AG04450 (cell line): Measurements from ENCODE around the gene SPAG6. TPM values are rescaled to one million over a fixed set of nuclear protein-coding genes. Genes with fewer than 3 reads are reported as not detected.

Experiments used
- CTCF ChIA-PET: fragments of 300-600, 350-600 bp; formaldehyde crosslinking; extraction: SDS; loops from one replicate; lab custom pipeline; 2022; ENCODE audit warnings: antibody characterized with exemption, inconsistent platforms; lab: Charles Lee
- POLR2A ChIA-PET: fragments of 350-600 bp; formaldehyde crosslinking; extraction: SDS; loops from one replicate; lab custom pipeline; 2021; ENCODE audit warnings: antibody characterized with exemption, inconsistent platforms; lab: Yijun Ruan, JAX
- DNase-seq: peaks from one replicate; pipeline ENCODE4 v3.0.0-alpha.2; 2011; ENCODE audit warnings: low read depth, low spot score
- H3K27ac ChIP-seq: one replicate; pipeline ENCODE4 v1.5.1; 2012; ENCODE audit warnings: low read depth, low read length, control low read depth
- H3K27me3 ChIP-seq: one replicate; pipeline ENCODE4 v1.6.0; 2012; ENCODE audit warnings: low read length; ENCODE audit not compliant: control insufficient read depth, insufficient read depth
- H3K4me3 ChIP-seq: 2 replicates; pipeline ENCODE4 v1.5.1; 2011; ENCODE audit warnings: mild to moderate bottlenecking, low read depth, low read length, control low read depth
- H3K9me3 ChIP-seq: 2 replicates; pipeline ENCODE4 v1.5.1; 2012; ENCODE audit warnings: low read length; ENCODE audit not compliant: control insufficient read depth, insufficient read depth
- CTCF ChIP-seq: IDR thresholded peaks from 2 replicates; pipeline ENCODE4 v1.5.1; 2011; ENCODE audit warnings: low read depth, low read length, control low read depth, inconsistent platforms
- polyA plus RNA-seq: library from polyadenylated mRNA; depleted of rRNA; stranded (reverse); fragments of >200 nt; gene quantifications from 2 replicates; pipeline ENCODE4 v1.2.3, GENCODE V29; 2011

The SPAG6 gene
- polyA plus RNA-seq, 1 experiment: not detected

GRCh38 chr10:22343731-22344130, 1.6 kb upstream of the SPAG6 start:
- Histone ChIP-seq H3K9me3 (peaks cover 9% of the 10 kb centered on the region; the same call in 1 of the 2 replicates), H3K4me3 (no peak overlapping the region), H3K27me3 (peaks cover 67% of the 10 kb centered on the region), H3K27ac (no peak overlapping the region)
- no peak for DNase-seq
- no peak for TF ChIP-seq CTCF
- ChIA-PET CTCF (interaction anchor here (1.4 to 1.9 kb wide), 2 partner anchors 231 to 645 kb away, joined by 4 to 6 read pairs; no protein-coding TSS in a partner anchor), POLR2A (no interaction called here)

GRCh38 chr10:22344249-22344648, 1.0 kb upstream of the SPAG6 start:
- ChIA-PET CTCF (interaction anchor here (1.9 kb wide), 1 partner anchor 644 kb away, joined by 6 read pairs; no protein-coding TSS in a partner anchor), POLR2A (no interaction called here)
- H3K9me3 ChIP-seq: peaks cover 9% of the 10 kb centered on the region; the same call in 1 of the 2 replicates
- DNase-seq: no peak
- H3K27me3 ChIP-seq: peaks cover 62% of the 10 kb centered on the region
- TF ChIP-seq CTCF: no peak
- H3K4me3 ChIP-seq: no peak overlapping the region
- no peak overlapping the region for H3K27ac ChIP-seq

GRCh38 chr10:22344781-22345300, 455 bp upstream of the SPAG6 start:
- no peak for DNase-seq
- POLR2A ChIA-PET: no interaction called here
- Histone ChIP-seq H3K4me3 (no peak overlapping the region), H3K27me3 (peaks cover 57% of the 10 kb centered on the region), H3K9me3 (peaks cover 9% of the 10 kb centered on the region; the same call in 1 of the 2 replicates), H3K27ac (no peak overlapping the region)
- TF ChIP-seq CTCF: no peak
- CTCF ChIA-PET: interaction anchor here (1.9 kb wide), 1 partner anchor 644 kb away, joined by 6 read pairs; no protein-coding TSS in a partner anchor

- no peak for TF ChIP-seq CTCF
- peaks cover 9% of the 10 kb centered on the region; the same call in 1 of the 2 replicates for H3K9me3 ChIP-seq
- DNase-seq: no peak
- peaks cover 57% of the 10 kb centered on the region for H3K27me3 ChIP-seq
- ChIA-PET POLR2A (no interaction called here), CTCF (no interaction called here)
- no peak overlapping the region for H3K4me3 ChIP-seq
- H3K27ac ChIP-seq: no peak overlapping the region
Observed at GRCh38 chr10:22346096-22346661, 883 bp downstream of the SPAG6 start.

- no peak for DNase-seq
- ChIA-PET CTCF (interaction anchor here (0.7 to 1.0 kb wide), 3 partner anchors 356 to 701 kb away, joined by 3 to 4 read pairs (median 3); no protein-coding TSS in a partner anchor), POLR2A (no interaction called here)
- Histone ChIP-seq H3K9me3 (peaks cover 9% of the 10 kb centered on the region; the same call in 1 of the 2 replicates), H3K27ac (no peak overlapping the region), H3K4me3 (no peak overlapping the region), H3K27me3 (peaks cover 29% of the 10 kb centered on the region)
- TF ChIP-seq CTCF: no peak
Observed at GRCh38 chr10:22349755-22350154, 4.5 kb downstream of the SPAG6 start.
